GM12878 (cell line): ENCODE data around the gene NSG1. TPM values are rescaled to one million over a fixed set of nuclear protein-coding genes. Genes with fewer than 3 reads are reported as not detected.

ENCODE experiments used
- ATAC-seq: fragments of 200-7000 bp; cut with Tn5 transposase; 3 replicates; pipeline ENCODE4 v1.9.1; 2020; ENCODE audit warnings: mild to moderate bottlenecking, moderate library complexity
- BruUV-seq: library from RNA; stranded (reverse); fragments of 400-500 nt; replicated peaks from 2 replicates; lab custom pipeline; 2021; lab: Mats Ljungman, UMichigan
- CTCF ChIA-PET: fragments of 300-600 bp; sonication (Branson Sonifier 250); formaldehyde crosslinking; extraction: SDS; loops from one replicate; lab custom pipeline; 2021; ENCODE audit warnings: inconsistent platforms; lab: Yijun Ruan, JAX
- POLR2A ChIA-PET: fragments of 350-600 bp; formaldehyde crosslinking; extraction: SDS; loops from one replicate; lab custom pipeline; 2021; ENCODE audit warnings: inconsistent platforms; lab: Charles Lee
- RAD21 ChIA-PET: fragments of 300-600 bp; sonication (Branson Sonifier 250); formaldehyde crosslinking; loops from one replicate; lab custom pipeline; 2023; ENCODE audit warnings: antibody characterized with exemption; ENCODE audit not compliant: unreplicated experiment; lab: Charles Lee
- SMC1A ChIA-PET: fragments of 300-600 bp; sonication (Branson Sonifier 250); formaldehyde crosslinking; loops from one replicate; lab custom pipeline; 2023; ENCODE audit not compliant: unreplicated experiment, uncharacterized antibody; lab: Charles Lee
- DNase-seq: peaks from one replicate; pipeline ENCODE4 v3.0.0-alpha.2; 2011; ENCODE audit warnings: low read depth, low spot score
- FAIRE-seq: peaks from 3 replicates; lab custom pipeline; 2011; peaks lifted over from hg19 to GRCh38; lab: Jason Lieb, UNC
- H2AFZ ChIP-seq: 2 replicates; pipeline ENCODE4 v1.6.0; 2011; ENCODE audit warnings: low read depth, low read length, control low read depth; ENCODE audit not compliant: control insufficient read depth
- H3K27ac ChIP-seq: 2 replicates; pipeline ENCODE4 v1.5.1; 2011; ENCODE audit warnings: control low read depth; ENCODE audit not compliant: control insufficient read depth, insufficient read depth
- H3K27me3 ChIP-seq, 2 experiments: replicated peaks in 1 of 2; 2 replicates each; pipeline versions ENCODE4 v1.6.0 to v1.6.1; 2011; ENCODE audit warnings: low read length in 1 of 2; ENCODE audit not compliant: control insufficient read depth in 2 of 2, insufficient read depth in 2 of 2
- H3K36me3 ChIP-seq, 2 experiments: 2 replicates each; pipeline ENCODE4 v1.5.1; 2011; ENCODE audit warnings: low read length in 1 of 2; ENCODE audit not compliant: control insufficient read depth in 2 of 2, insufficient read depth in 2 of 2
- H3K4me1 ChIP-seq: 2 replicates; pipeline ENCODE4 v1.6.1; 2011; ENCODE audit warnings: mild to moderate bottlenecking, low read length, moderate library complexity, mixed read lengths; ENCODE audit not compliant: control insufficient read depth, insufficient read depth
- H3K4me2 ChIP-seq: 2 replicates; pipeline ENCODE4 v1.6.0; 2011; ENCODE audit warnings: control low read depth; ENCODE audit not compliant: control insufficient read depth, insufficient read depth
- H3K4me3 ChIP-seq: fragments of 200-600 bp; sonication (generic); 2 replicates; pipeline ENCODE4 v1.5.1; 2016
- H3K79me2 ChIP-seq: 2 replicates; pipeline ENCODE4 v1.6.0; 2011; ENCODE audit warnings: low read length; ENCODE audit not compliant: control insufficient read depth, insufficient read depth
- H3K9ac ChIP-seq: 2 replicates; pipeline ENCODE4 v1.8.0; 2011; ENCODE audit warnings: low read length, control low read depth, mixed read lengths; ENCODE audit not compliant: control insufficient read depth, insufficient read depth
- H3K9me3 ChIP-seq: replicated peaks from 3 replicates; pipeline ENCODE4 v1.5.1; 2011; ENCODE audit warnings: mild to moderate bottlenecking, low read length; ENCODE audit not compliant: control insufficient read depth, insufficient read depth
- H4K20me1 ChIP-seq: 2 replicates; pipeline ENCODE4 v1.6.0; 2011; ENCODE audit not compliant: control insufficient read depth, insufficient read depth
- BACH1 ChIP-seq: fragments of 450-650 bp; IDR thresholded peaks from 2 replicates; pipeline ENCODE4 v1.6.1; 2017; ENCODE audit warnings: mild to moderate bottlenecking, borderline replicate concordance
- CBFB ChIP-seq: IDR thresholded peaks from 2 replicates; pipeline ENCODE4 v1.6.1; 2016; ENCODE audit warnings: antibody characterized with exemption, low read depth
- CBX5 ChIP-seq: sonication (generic); IDR thresholded peaks from 2 replicates; pipeline ENCODE4 v1.6.1; 2016; ENCODE audit warnings: low read depth, moderate library complexity, mild to moderate bottlenecking, inconsistent platforms
- DPF2 ChIP-seq: fragments of 450-650 bp; IDR thresholded peaks from 2 replicates; pipeline ENCODE4 v1.6.1; 2017; ENCODE audit warnings: mild to moderate bottlenecking
- FOS ChIP-seq: IDR thresholded peaks from 3 replicates; pipeline ENCODE4 v1.6.1; 2011; ENCODE audit warnings: borderline replicate concordance; ENCODE audit not compliant: insufficient read length; ENCODE audit errors: extremely low read depth
- FOXK2 ChIP-seq: fragments of 450-650 bp; IDR thresholded peaks from 2 replicates; pipeline ENCODE4 v1.6.1; 2017; ENCODE audit warnings: mild to moderate bottlenecking, moderate library complexity
- KLF5 ChIP-seq: fragments of 450-650 bp; IDR thresholded peaks from 2 replicates; pipeline ENCODE4 v1.6.1; 2014; ENCODE audit warnings: mild to moderate bottlenecking; ENCODE audit not compliant: partially characterized antibody
- NFXL1 ChIP-seq: fragments of 450-650 bp; IDR thresholded peaks from 2 replicates; pipeline ENCODE4 v1.6.1; 2017; ENCODE audit warnings: antibody characterized with exemption, mild to moderate bottlenecking, borderline replicate concordance
- SREBF2 ChIP-seq: IDR thresholded peaks from 2 replicates; pipeline ENCODE4 v1.6.1; 2012; ENCODE audit warnings: mild to moderate bottlenecking, low read length
- WGBS: methylation state at CpG from one replicate; pipeline ENCODE4 v1.1.6; 2016; ENCODE audit warnings: low lambda C conversion rate; ENCODE audit not compliant: insufficient replicate concordance, insufficient coverage; ENCODE audit errors: missing lambda C conversion rate; 5-methylcytosine and 5-hydroxymethylcytosine counted together
- in situ Hi-C: fragments of 300-500 bp; cut with MboI; formaldehyde crosslinking; loops from 9 replicates; pipeline ENCODE4 v1.14.3; 2018; ENCODE audit warnings: mixed read lengths
- intact Hi-C: fragments of 100-400 bp; cut with micrococcal nuclease; formaldehyde crosslinking; loops from one replicate; pipeline ENCODE4 v1.14.2; 2022; ENCODE audit not compliant: unreplicated experiment
- polyA plus RNA-seq, 11 experiments: library from polyadenylated mRNA; depleted of rRNA in 4 of 11; unstranded in 6 of 11; stranded (reverse) in 5 of 11; fragments of >200 nt; fragmentation: Nextera tagmentation in 4 of 11; fragmentation: Illumina TruSeq in 1 of 11; extraction: Ambion mirVana in 4 of 11; extraction: Trizol in 1 of 11; gene quantifications; 1 replicate in 1 of 11; 2 replicates in 10 of 11; pipeline versions ENCODE4 v1.2.1 to v1.2.3, GENCODE V29; 2011 to 2016; ENCODE audit warnings: inconsistent platforms in 2 of 11, missing spikeins in 2 of 11, low read depth in 1 of 11
- total RNA-seq, 4 experiments: library from RNA; depleted of rRNA in 3 of 4; stranded (reverse); fragments of >200 nt in 3 of 4; fragmentation: Illumina TruSeq in 1 of 4; extraction: Trizol in 1 of 4; gene quantifications; 2 replicates each; pipeline versions ENCODE4 v1.2.1 to v1.2.3, GENCODE V29; 2013 to 2021
- TF ChIP-seq, protein P1 (sequence below): IDR thresholded peaks from 2 replicates; pipeline ENCODE4 v1.6.1; 2011; ENCODE audit warnings: low read depth, mild to moderate bottlenecking, low read length, moderate library complexity, borderline replicate concordance; ENCODE audit errors: extremely low read depth
- TF ChIP-seq, protein P2 (sequence below): IDR thresholded peaks from 2 replicates; pipeline ENCODE4 v1.6.1; 2011; ENCODE audit warnings: mild to moderate bottlenecking, low read depth, low read length, moderate library complexity; ENCODE audit not compliant: insufficient replicate concordance

The NSG1 gene
- total and polyA plus RNA-seq, 10 of the 15 experiments (the other 5 are each of a cell fraction or from before 2014, with no cell fraction given), result 0.03 to 0.19 (median 0.10) TPM; not detected in 5

DNA sequence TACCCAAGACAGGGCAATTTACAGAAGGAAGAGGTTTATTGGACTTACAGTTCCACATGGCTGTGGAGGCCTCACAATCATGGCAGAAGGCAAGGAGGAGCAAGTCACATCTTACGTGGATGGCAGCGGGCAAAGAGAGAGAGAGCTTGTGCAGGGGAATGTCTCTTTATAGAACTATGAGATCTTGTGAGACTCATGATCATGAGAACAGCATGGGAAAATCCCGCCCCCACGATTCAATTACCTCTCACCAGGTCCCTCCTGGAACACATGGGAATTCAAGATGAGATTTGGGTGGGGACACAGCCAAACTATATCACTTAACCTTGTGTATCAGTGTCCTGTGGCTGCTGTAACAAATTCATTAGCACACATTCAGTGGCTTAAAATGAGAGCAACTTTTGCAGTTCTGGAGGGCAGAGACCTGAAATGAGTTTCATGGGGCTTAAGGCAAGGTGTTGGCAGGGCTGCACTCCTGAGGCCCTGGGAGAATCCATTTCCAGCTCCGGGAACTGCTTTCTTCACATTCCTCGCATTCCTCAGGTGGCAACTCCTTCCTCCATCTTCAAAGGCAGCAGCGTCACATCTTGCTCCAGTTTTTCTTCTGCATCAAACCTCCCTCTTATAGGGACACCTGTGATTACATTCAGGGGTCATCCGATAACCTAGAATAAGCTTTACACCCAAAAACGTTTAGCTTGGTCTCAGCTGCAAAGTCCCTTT, 22.3 kb upstream of the NSG1 start:
- no peaks in the 10 kb centered on the region for H4K20me1 ChIP-seq
- H3K79me2 ChIP-seq, result no peaks in the 10 kb centered on the region
- no peak overlapping the region for H3K4me2 ChIP-seq
- ATAC-seq (no peak), DNase-seq (no peak), FAIRE-seq (no peak)
- no peak overlapping the region for H3K9ac ChIP-seq
- ChIA-PET SMC1A (no interaction called here), CTCF (no interaction called here), POLR2A (no interaction called here), RAD21 (no interaction called here)
- H3K36me3 ChIP-seq, result no peaks in the 10 kb centered on the region
- no peak overlapping the region for H2AFZ ChIP-seq
- H3K9me3 ChIP-seq, result no peaks in the 10 kb centered on the region; the same call in 2 of the 3 replicates
- no peak overlapping the region for H3K27ac ChIP-seq
- no TSS peak for BruUV-seq
- intact Hi-C loops, result no loop called here
- H3K27me3 ChIP-seq, result no peaks in the 10 kb centered on the region
- no peak for TF ChIP-seq SREBF2
- no peak for TF ChIP-seq FOXK2
- no peak for TF ChIP-seq FOS
- TF ChIP-seq BACH1, result no peak
- no peak for TF ChIP-seq DPF2
- TF ChIP-seq KLF5, result no peak
- TF ChIP-seq, protein P1, sequence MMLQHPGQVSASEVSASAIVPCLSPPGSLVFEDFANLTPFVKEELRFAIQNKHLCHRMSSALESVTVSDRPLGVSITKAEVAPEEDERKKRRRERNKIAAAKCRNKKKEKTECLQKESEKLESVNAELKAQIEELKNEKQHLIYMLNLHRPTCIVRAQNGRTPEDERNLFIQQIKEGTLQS, result no peak
- no peak for TF ChIP-seq CBX5
- TF ChIP-seq NFXL1, result no peak
- TF ChIP-seq, protein P2, sequence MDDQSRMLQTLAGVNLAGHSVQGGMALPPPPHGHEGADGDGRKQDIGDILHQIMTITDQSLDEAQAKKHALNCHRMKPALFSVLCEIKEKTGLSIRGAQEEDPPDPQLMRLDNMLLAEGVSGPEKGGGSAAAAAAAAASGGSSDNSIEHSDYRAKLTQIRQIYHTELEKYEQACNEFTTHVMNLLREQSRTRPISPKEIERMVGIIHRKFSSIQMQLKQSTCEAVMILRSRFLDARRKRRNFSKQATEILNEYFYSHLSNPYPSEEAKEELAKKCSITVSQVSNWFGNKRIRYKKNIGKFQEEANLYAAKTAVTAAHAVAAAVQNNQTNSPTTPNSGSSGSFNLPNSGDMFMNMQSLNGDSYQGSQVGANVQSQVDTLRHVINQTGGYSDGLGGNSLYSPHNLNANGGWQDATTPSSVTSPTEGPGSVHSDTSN, result no peak
- TF ChIP-seq CBFB, result no peak
- no peak overlapping the region for H3K4me3 ChIP-seq
- no peaks in the 10 kb centered on the region for H3K4me1 ChIP-seq
- in situ Hi-C loops, result no loop called here
- 53% methylated on average over 9 of the region's 9 CpGs for WGBS
